Measurements from ENCODE around the gene SEZ6L.

- TF ChIP-seq CTCF (IDR thresholded peaks at IDR 0.05): no peak
- no peak for TF ChIP-seq POLR2A (IDR thresholded peaks at IDR 0.05)
- TF ChIP-seq EP300 (IDR thresholded peaks at IDR 0.05): no peak
- TF ChIP-seq POLR2AphosphoS5 (IDR thresholded peaks at IDR 0.05): no peak
These were observed 42.1 kb upstream of the SEZ6L start for GRCh38 chr22:26127126-26127525.
